Activated naive CD4-positive, alpha-beta T cell treated with anti-CD3 and anti-CD28 coated beads, Interleukin-2, amount 50 U/mL, for 72 hours (primary cell): Measurements from ENCODE around the gene ACTL7B. TPM values are rescaled to one million over a fixed set of nuclear protein-coding genes. Genes with fewer than 3 reads are reported as not detected.
"Not testable (repeated sequence)": the region's sequence is repeated elsewhere in the genome, so short reads cannot be mapped to it uniquely, and the experiment has no call there.

Experiments used
- ATAC-seq, 2 donors: fragments of 150-1000 bp; cut with Tn5 transposase; 2 replicates each; pipeline ENCODE4 v1.10.0; 2021; ENCODE audit warnings: mild to moderate bottlenecking in 2 of 2, moderate library complexity in 2 of 2
- DNase-seq, 2 donors: peaks; one replicate each; pipeline ENCODE4 v3.0.0; 2021 to 2022; ENCODE audit warnings: low spot score in 2 of 2
- H3K27ac Mint-ChIP-seq, 2 donors: one replicate each; pipeline ENCODE4 v1.8.0; 2022; ENCODE audit warnings: mild to moderate bottlenecking in 2 of 2, mixed read lengths in 2 of 2
- H3K36me3 Mint-ChIP-seq, 2 donors: one replicate each; pipeline ENCODE4 v1.8.0; 2022; ENCODE audit warnings: mixed read lengths in 2 of 2
- H3K9me3 Mint-ChIP-seq, 2 donors: one replicate each; pipeline ENCODE4 v1.8.0; 2022; ENCODE audit warnings: mixed read lengths in 2 of 2
- total RNA-seq, 2 donors: library from RNA; stranded (reverse); gene quantifications; one replicate each; pipeline ENCODE4 v1.2.3, GENCODE V29; 2022

Gene ACTL7B
- total RNA-seq, 2 donors from 2014 or later, result 0.18 TPM; not detected in 1

DNA sequence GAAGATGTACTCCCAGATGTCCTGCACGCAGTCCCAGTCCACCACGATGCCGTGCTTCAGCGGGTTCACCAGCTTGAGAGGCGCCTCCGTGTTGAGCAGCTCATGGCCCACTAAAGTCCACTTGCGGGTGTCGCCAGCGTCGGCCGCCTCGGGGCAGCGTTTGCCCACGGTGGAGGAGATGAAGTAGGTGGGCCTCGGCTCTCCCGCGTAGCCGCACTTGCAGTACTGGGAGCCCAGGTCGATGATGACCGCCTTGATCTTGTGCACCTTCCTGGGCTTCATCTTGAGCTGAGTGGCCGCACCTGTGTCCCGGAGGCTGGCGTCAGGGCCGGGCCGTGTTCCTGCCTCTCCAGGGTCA lies 278 bp downstream of the ACTL7B start:
- DNase-seq (no peak), ATAC-seq (no peak)
- peaks cover 0 to 4% of the 10 kb centered on the region in 2 donors for H3K9me3 Mint-ChIP-seq
- no peaks in the 10 kb centered on the region for H3K36me3 Mint-ChIP-seq
- no peak overlapping the region for H3K27ac Mint-ChIP-seq

DNA sequence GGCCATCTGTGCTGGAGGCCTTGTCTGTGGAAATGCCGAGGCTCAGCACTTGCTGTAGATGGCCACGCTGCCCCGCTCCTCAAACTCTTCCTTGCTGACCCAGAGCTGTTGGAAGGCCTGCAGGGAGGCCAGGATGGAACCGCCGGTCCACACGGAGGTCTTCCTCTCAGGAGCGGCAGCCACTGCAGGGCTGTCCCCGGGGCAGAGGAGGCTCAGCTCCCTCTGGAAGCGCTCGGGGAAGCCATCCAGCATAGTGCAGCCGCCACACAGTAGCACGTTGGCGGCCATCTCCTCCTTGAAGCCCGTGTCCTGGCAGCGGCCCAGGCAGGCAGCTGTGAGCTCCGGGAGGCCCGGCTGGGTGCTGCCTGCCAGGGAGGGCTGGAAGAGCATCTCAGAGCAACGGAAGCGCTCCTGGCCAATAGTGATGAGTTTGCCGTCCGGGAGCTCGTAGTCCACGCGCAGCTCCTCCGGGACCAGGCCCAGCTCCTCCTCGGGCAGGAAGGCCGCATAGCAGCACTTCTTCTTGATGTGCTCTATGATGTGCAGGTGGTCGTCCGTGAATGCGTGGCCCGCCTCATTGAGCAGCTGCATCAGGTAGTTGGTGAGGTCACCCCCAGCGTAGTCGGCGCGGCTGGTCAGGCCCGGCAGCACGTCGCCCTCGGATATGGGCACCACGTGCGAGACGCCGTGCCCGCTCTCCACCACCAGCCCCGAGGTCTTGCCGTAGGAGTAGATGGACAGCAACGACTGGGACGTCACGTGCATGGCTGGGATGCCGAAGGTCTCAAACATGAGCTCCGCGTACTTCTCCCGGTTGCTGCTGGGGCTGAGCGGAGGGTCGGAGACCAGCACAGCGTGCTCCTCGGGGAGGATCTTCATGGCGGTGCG lies 901 bp downstream of the ACTL7B start:
- H3K27ac Mint-ChIP-seq, result no peak overlapping the region
- H3K9me3 Mint-ChIP-seq, result peaks cover 0 to 4% of the 10 kb centered on the region in 2 donors
- H3K36me3 Mint-ChIP-seq, result no peaks in the 10 kb centered on the region
- ATAC-seq, result no peak
- DNase-seq, result no peak

DNA sequence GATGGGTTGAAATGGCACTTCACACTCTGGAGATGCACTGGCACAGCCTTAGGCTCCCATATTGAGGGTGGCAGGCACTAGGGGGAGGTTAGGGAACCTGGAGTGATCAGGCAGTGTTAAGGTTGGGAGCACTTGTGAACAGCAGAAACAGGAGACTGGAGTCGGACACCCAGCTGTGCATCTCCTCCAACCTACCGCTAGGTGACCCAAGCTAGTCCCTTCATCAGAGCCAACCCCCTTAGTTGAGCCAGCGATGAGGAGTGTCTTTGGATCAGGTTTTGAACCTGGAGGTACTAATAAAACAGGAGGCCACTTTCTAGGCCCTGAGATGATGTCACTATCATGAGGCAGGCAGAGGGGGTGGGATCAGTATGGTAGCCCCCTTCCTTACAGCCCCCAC lies 1.7 kb downstream of the ACTL7B start:
- ATAC-seq (no peak), DNase-seq (no peak)
- H3K9me3 Mint-ChIP-seq, result peaks cover 0 to 4% of the 10 kb centered on the region in 2 donors
- no peaks in the 10 kb centered on the region for H3K36me3 Mint-ChIP-seq
- H3K27ac Mint-ChIP-seq, result peak overlapping the region in 1 of 2 donors; percentile 45

DNA sequence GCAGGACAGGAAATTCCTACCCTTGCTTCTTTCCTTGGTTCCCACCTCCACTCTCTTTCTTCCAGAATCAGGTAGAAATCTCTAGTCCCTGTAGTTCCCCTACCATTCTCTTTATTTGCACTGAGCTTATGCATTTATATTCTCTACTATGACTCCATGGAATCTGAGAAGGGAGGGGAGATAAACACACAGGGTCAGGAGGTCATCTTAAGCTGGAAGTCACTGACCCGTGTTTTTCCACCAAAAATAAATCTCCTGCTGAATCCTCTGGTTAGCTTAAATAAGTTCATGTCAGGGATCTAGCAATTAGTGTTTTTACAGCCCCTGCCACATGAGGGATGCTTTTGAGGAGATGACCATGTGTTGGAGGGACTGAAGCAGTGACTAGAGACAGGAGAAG lies 3.7 kb downstream of the ACTL7B start:
- H3K36me3 Mint-ChIP-seq, result no peaks in the 10 kb centered on the region
- no peak overlapping the region for H3K27ac Mint-ChIP-seq
- peaks cover 0 to 4% of the 10 kb centered on the region in 2 donors for H3K9me3 Mint-ChIP-seq
- DNase-seq (no peak), ATAC-seq (no peak)

DNA sequence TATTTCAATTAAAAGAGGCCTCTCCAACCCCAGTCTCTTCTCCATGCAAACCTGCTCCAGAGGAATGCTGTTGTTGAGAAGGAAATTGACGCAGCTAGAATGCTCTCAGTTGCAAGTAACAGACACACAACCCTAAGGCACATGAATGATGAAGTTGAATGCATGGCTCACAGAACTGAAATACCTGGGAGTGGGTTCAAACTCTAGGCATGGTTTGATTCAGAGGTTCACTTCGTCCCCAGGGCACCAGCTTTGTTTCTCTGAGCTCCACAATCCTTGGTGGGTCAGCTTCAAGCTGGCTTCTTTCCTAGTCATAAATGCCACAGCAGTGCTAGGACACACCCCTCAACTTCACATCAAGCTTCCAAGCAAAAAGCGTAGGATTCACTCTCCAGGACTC lies 4.6 kb downstream of the ACTL7B start:
- no peak overlapping the region for H3K27ac Mint-ChIP-seq
- ATAC-seq (no peak), DNase-seq (no peak)
- H3K9me3 Mint-ChIP-seq, result no peaks in the 10 kb centered on the region
- H3K36me3 Mint-ChIP-seq, result no peaks in the 10 kb centered on the region

DNA sequence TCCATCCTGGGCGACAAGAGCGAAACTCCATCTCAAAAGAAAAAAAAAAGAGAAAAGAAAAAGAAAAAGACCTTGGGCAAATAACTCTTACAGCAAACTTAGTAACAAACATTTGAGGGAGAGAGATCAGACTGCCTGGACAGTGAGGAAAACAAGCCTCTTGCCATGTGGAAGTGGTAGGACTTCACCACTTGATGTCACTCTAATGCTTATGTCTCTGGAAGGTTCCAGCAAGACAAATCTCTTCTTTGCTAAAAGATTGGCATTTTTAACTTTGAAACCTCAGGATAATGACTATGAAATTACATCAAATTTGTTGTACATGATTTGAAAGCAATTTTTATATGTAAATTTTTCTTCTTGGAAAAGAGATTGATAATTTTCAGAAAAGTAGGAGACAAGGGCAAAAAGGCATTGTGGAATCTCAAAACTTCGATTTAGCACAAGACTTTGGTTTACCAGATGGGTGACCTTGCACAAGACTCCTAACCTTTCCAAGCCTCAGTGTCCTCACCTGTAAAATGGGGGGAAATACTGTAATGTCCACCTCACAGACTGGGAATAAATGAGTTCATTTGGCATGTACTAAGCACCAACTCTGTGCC lies 5.4 kb downstream of the ACTL7B start:
- Mint-ChIP-seq H3K36me3 (no peaks in the 10 kb centered on the region), H3K27ac (no peak overlapping the region), H3K9me3 (no peaks in the 10 kb centered on the region)
- ATAC-seq, result no peak
- DNase-seq, result no peak

DNA sequence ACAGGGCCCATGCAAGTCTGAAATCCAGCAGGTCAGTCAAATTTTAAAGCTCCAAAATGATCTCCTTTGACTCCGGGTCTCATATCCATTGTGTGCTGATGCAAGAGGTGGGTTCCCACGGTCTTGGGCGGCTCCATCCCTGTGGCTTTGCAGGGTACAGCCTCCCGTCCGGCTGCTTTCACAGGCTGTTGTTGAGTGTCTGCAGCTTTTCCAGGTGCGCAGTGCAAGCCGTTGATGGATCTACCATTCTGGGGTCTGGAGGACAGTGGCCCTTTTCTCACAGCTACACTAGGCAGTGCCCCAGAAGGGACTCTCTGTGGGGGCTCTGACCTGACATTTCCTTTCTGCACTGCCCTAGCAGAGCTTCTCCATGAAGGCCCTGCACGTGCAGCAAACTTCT lies 7.5 kb downstream of the ACTL7B start:
- ATAC-seq, DNase-seq, H3K9me3 Mint-ChIP-seq, H3K36me3 Mint-ChIP-seq, H3K27ac Mint-ChIP-seq: not testable (repeated sequence)

DNA sequence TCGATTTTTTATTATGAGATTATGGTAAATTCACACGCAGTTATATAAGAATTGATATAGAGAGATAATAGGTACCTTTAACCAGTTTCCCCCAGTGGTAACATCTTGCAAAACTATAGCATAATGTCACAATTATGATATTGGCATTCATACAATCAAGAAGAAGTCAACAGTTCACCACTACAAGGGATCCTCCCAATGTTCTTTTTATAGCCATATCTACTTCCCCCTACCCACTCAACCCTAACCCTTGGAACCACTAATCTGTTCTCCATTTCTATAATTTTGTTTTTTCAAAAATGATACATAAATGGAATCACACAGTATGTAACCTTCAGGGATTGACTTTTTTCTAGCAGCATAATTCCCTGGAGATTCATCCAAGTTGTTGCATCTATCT lies 9.8 kb downstream of the ACTL7B start:
- Mint-ChIP-seq H3K27ac (no peak overlapping the region), H3K9me3 (peaks cover 0 to 3% of the 10 kb centered on the region in 2 donors), H3K36me3 (peaks cover 0 to 6% of the 10 kb centered on the region in 2 donors)
- ATAC-seq (no peak), DNase-seq (no peak)

DNA sequence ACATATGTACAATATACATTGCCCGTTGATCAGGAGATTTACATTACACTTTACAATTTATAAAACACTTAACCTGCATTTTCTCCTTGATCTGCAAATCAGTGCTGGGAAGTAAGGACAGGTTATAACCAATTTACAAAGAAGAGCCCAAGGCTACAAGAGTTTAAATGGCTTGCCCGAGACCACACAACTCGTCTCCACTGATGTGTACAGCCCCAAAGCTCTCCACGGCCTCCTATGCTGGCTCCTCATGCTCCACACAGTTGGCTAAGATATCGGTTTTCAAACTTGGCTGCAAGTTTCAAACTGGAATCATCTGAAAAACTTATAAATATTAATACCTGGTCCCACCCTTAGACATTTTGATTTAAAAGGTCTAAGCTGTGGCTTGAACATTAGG lies 10.3 kb downstream of the ACTL7B start:
- Mint-ChIP-seq H3K36me3 (peaks cover 0 to 6% of the 10 kb centered on the region in 2 donors), H3K9me3 (peaks cover 0 to 3% of the 10 kb centered on the region in 2 donors)
- ATAC-seq, result no peak

DNA sequence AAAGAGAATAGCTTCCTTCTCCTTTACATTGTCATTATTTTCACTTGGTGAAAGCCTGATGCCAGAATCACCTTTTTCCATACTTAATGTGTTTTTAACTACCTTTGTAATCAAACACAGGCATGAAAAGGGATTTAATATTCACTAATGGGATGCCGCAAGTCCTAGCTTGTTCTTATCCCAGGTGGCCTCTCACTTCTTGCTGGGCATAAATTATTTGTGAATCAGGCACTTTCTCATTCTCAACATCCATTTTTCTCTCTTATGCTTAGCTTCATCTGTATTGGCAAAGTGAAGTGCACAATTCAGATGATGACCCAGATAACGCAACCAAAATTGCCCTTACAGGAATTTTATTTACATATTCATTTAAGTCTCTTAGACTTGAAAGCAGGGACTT lies 10.9 kb downstream of the ACTL7B start:
- Mint-ChIP-seq H3K9me3 (peaks cover 0 to 3% of the 10 kb centered on the region in 2 donors), H3K27ac (no peak overlapping the region), H3K36me3 (peaks cover 0 to 6% of the 10 kb centered on the region in 2 donors)
- no peak for DNase-seq
- no peak for ATAC-seq

More for the DNA sequence above, 10.3 kb downstream of the ACTL7B start:
- no peak for DNase-seq
- no peak overlapping the region for H3K27ac Mint-ChIP-seq

DNA sequence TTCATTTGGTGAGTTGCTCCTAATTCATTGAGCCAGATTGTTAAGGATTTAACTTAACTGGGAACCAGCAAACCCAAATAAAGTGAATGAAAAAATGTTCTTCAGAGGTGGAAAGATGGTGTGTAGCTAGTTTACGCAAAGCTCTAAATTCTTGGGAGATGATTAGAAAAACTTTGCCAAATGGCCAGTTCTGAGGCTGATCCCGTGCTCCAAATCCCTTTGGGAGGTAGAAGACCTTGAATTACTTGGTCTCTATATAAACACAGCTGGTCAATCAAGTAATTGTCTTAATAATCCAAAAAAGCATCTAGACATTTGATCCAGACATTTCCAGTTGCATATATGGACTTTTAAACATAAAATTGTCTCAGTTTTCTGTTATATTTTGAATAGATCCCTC lies 11.4 kb downstream of the ACTL7B start:
- no peak overlapping the region for H3K27ac Mint-ChIP-seq

DNA sequence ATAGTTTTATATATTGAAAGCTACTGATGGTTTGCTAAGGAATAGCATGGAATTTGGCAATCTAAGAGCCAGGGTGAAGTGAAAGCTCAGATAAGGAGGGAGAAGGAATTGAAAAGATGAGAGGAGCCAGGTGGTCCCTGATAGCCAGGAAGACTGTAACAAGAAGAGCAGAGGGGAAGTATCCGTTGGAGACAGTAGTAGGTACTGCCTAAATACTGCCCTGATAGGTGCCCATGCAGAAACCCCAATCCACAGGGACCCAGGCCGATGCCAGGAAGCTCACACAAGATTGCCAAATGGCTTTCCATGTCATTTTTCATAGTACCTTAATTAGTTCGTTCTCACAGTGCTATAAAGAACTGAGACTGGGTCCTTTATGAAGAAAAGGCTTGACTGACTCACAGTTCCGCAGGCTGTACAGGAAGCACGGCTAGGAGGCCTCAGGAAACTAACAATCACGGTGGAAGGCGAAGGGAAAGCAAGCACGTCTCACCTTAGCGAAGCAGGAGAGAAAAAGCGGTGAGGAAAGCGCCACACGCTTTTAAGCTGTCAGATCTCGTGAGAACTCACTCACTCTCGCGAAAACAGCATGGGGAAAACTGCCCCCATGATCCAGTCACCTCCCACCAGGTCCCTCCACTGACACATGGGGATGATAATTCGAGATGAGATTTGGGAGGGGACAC lies 13.0 kb downstream of the ACTL7B start:
- Mint-ChIP-seq H3K27ac (peak overlapping the region; percentile 51 to 81), H3K36me3 (peaks cover 0 to 6% of the 10 kb centered on the region in 2 donors), H3K9me3 (peaks cover 0 to 3% of the 10 kb centered on the region in 2 donors)
- peak in 1 of 2 donors; percentile 19 for DNase-seq
- peak; percentile 63 to 80 for ATAC-seq

More for the DNA sequence above, 11.4 kb downstream of the ACTL7B start:
- ATAC-seq (no peak), DNase-seq (no peak)
- peaks cover 0 to 6% of the 10 kb centered on the region in 2 donors for H3K36me3 Mint-ChIP-seq
- H3K9me3 Mint-ChIP-seq, result peaks cover 0 to 3% of the 10 kb centered on the region in 2 donors

DNA sequence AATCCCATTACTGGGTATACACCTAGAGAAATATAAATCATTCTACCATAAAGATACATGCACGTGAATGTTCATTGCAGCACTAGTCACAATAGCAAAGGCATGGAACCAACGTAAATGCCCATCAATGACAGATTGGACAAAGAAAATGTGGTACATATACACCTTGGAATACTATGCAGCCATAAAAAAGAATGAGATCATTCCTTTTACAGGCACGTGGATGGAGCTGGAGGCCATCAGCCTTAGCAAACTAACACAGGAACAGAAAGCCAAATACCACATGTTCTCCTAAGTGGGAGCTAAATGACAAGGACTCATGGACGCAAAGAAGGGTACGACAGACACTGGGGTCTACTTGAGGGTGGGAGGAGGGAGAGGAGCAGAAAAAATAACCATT lies 16.2 kb downstream of the ACTL7B start:
- not testable (repeated sequence) for H3K27ac Mint-ChIP-seq, H3K9me3 Mint-ChIP-seq, H3K36me3 Mint-ChIP-seq, DNase-seq, ATAC-seq

DNA sequence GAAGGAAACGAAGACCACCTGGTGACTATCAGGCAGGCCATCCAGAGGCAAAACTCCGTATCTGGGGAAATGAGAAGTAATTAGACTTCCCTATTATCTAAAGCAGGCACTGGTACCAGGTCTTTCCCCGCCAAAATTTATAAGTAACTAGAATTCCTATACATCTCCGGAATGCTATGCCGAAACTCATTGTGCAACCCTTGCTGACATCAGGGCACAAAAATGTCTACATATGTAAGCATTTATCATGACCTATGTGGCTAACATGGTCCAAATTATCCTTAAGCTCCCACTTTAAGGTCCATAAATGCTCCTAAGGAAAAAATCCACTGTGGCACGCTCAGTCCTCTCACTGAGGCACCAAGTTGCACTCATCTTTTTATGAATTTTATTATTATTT lies 17.8 kb downstream of the ACTL7B start:
- Mint-ChIP-seq H3K9me3 (peaks cover 0 to 3% of the 10 kb centered on the region in 2 donors), H3K36me3 (peaks cover 0 to 6% of the 10 kb centered on the region in 2 donors), H3K27ac (no peak overlapping the region)
- ATAC-seq (no peak), DNase-seq (no peak)

DNA sequence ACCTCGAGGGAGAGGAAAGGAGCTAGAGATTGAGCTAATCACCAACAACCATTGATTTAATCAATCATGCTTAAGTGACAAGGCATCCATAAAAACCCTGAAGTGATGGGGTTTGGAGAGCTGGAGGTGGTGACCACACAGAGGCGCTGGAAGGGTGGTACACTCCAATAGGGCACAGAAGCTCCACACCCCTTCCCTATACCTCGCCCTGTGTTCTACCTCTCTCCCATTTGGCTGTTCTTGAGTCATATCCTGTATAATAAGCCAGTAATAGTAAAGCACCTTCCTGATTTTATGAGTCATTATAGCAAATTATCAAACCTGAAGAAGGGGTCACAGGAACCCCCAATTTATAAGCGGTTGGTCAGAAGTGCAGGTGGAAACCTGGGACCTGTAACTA lies 18.3 kb downstream of the ACTL7B start:
- Mint-ChIP-seq H3K27ac (no peak overlapping the region), H3K36me3 (peaks cover 0 to under 1% of the 10 kb centered on the region in 2 donors), H3K9me3 (no peaks in the 10 kb centered on the region)
- ATAC-seq, result no peak
- DNase-seq, result no peak

DNA sequence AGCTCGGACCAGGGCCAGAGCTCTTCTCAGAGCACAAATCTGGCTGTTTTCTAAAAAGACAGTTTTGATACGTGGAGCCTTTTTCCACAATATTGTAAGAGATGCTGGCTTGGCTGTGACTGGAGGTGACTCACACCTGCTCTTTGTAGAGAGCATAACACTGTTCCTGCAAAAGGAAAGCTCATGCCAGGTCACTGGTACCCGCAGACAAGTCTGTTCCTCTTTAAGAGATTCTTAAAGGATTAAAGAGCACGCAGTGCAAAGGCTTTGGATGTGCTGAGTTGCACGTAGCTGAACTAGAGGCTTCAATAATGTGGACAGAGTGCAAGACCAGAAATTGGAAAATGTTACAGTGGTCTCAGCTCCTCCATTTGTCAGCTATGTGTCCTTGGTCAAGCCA lies 19.0 kb downstream of the ACTL7B start:
- no peaks in the 10 kb centered on the region for H3K9me3 Mint-ChIP-seq
- no peaks in the 10 kb centered on the region for H3K36me3 Mint-ChIP-seq
- DNase-seq, result no peak
- no peak for ATAC-seq
- H3K27ac Mint-ChIP-seq, result no peak overlapping the region

DNA sequence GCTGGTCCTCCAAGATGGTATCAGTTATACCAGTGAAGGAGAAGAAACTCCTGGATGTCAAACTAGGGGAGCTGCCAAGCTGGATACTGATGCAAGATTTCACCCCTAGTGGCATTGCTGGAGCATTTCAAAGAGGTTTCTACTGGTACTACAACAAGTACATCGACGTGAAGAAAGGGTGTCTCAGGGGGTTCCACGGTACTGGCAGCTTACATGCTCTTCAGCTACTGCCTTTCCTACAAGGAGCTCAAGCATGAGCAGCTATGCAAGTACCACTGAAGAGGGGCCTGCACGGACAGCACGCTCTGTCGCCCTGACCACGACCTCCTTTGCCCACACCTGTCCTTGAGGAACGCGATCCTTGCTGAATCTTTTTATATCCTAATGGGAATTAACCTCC lies 19.5 kb downstream of the ACTL7B start:
- H3K9me3 Mint-ChIP-seq, result no peaks in the 10 kb centered on the region
- DNase-seq, result no peak
- no peaks in the 10 kb centered on the region for H3K36me3 Mint-ChIP-seq
- no peak overlapping the region for H3K27ac Mint-ChIP-seq
- ATAC-seq, result no peak
